NCI-H2196 treated with DMSO at 0.1 percent for 48 hours (cell line): ENCODE results near the gene RAB40B.
A peak's percentile ranks its signal among the peaks of the same experiment; 100 is the strongest.

ENCODE experiments used
- DNase-seq: peaks from one replicate; lab custom pipeline; 2025; ENCODE audit not compliant: unreplicated experiment; lab: John Stamatoyannopoulos, UW

Gene RAB40B

GRCh38 chr17:82653651-82654528, 44.6 kb downstream of the RAB40B start:
- no peak for DNase-seq

DNA sequence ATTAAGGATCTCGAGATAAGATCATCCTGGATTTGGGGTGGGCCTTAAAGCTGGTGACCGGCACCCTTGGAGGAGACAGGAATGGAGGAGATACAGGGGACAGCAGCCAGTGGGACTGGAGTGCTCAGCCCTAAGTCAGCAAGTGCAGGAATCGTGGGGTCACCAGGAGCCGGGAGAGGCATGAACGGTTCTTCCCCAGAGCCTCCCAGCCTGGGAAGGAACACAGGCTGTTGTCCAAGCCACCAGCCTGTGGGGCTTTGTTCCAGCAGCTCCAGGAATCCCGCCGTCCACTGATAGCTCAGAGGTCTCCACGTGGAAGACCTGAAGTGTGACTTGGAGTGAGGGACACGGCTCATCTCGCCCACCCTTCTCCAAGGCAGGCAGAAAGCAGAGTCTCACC, 47.8 kb downstream of the RAB40B start:
- no peak for DNase-seq

DNA sequence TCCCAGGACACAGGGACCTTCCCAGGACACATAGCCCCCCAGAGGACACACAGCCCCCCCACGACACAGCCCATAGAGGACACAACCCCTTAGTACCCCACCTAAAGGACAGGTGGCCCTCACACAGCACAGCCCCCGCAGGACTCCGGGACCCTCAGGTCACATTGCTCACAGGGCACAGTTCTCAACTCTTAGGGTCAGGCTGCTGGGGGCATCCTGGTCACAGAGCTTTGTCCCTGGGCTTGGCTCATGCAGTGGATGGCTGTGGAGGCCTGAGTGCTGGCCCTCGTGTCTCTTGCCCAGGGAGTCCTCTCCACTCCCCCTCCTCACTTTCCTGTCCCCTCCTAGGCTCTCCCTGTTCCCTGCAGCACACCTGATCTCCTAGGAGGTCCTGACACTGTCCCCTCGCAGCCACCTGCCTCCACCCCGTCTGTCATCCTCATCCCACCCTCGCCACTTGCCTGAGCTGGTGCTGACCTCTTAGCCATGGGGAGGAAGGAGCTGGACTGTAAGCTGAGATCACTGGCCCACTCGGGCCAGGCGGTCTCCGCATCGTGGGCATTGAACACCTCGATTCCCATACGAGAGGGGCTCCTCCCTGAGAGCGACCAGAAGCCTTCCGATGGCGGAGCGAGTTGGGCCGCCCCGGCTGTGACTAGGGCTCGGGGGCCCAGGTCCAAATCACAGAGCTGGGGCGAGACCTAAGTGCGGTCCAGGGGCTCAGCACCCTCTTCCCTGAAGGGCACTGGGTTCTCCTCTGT, 48.8 kb downstream of the RAB40B start:
- no peak for DNase-seq

- peak; percentile 41 for DNase-seq
Observed at GRCh38 chr17:82648742-82649331, 49.7 kb downstream of the RAB40B start.

- peak; percentile 94 for DNase-seq
Observed at GRCh38 chr17:82648165-82648668, 50.3 kb downstream of the RAB40B start, which contains the start of gene WDR45B. TSS of gene WDR45B (minus strand) at chr17:82648444. CDS start at chr17:82648340, 104 bp downstream.

GRCh38 chr17:82647593-82648164, 50.8 kb downstream of the RAB40B start:
- DNase-seq, result no peak

- DNase-seq, result no peak
Observed at GRCh38 chr17:82645516-82645915, 53.0 kb downstream of the RAB40B start.

DNA sequence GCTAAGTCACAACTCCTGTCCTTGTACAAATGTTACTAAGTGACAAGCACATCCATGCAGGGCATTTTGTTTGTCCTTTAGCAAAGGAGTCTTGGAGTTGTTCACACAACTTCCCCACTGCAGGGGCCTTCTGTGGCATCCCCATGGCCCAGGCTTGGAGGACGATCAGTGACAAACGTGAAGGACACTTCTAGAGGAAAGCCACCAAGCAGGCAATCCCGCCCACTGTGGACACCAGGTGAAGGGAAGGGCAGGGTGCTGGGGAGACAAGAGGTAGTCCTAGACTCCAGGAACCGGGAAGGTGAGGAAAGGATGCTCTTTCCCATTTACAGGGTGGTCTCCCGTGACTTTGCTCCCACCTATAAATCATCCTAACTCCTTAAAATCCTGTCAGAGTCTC, 54.4 kb downstream of the RAB40B start:
- no peak for DNase-seq

- DNase-seq, result no peak
Observed at GRCh38 chr17:82642022-82642421, 56.5 kb downstream of the RAB40B start.

DNA sequence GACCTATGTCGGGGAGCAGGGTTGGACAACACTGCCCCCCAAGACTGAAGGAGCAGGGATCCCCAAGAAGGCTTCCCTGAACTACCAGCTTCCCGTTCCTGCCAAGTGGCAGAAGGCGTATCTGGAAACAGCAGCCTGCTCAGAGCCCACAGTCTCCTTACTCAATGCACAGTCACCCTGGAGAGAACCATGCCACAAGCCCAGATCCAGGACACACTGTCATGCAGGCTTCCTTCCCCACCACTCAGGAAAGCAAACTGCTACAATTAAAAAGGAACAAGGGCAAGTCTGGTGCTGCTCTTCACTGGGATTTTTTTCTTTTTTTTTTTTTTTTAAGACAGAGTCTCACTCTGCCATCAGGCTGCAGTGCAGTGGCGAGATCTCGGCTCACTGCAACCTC, 58.5 kb downstream of the RAB40B start:
- no peak for DNase-seq

- DNase-seq, result no peak
Observed at GRCh38 chr17:82639628-82640027, 58.9 kb downstream of the RAB40B start.

GRCh38 chr17:82638183-82638773, 60.2 kb downstream of the RAB40B start:
- no peak for DNase-seq

DNA sequence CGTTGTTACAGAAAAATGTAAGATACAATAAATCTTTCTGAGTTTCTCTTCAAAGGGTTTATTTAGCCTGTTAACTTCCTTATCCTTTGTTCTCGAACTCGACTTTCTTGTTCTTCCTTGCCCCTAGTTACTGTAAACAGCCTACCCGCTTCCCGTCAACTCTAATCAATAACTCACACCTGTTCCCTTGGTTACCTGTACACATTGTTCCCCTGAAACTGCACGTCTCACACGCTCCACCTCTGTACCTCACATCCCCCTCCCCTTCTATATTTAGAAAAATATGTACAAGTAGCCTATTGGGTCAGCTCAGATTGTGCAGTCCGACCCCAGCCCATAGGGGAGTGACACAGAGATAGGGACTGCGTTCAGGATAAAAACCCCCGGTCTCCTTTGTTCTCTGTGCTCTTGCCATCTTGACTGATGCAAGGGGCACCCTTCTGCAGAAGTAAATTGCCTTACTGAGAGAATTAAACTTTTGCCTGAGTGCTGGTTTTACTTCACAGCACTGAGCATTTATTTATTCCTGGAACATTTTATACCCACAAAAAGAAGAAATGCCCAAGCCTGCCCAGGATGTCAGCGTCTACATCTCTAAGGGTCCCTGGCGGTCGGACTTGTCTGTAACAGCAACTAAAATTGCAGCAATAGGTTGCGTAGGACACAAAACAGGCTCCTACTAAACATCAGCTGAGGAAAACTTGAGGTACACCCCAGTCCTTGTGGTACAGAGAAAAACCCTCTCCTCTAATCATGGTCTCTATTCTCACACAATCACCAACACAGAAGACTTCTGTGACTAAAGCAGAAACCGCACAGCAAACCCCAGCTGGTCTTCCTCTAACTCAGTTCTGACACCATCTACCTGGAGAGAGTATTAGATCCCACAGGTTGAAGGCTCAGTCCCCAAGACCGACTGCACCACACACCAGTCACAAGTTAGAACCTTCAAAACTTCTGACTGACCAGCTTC, 61.6 kb downstream of the RAB40B start:
- no peak for DNase-seq

GRCh38 chr17:82633343-82633742, 65.2 kb downstream of the RAB40B start:
- DNase-seq, result no peak

GRCh38 chr17:82632451-82632850, 66.0 kb downstream of the RAB40B start:
- no peak for DNase-seq

- DNase-seq, result no peak
Observed at GRCh38 chr17:82631544-82631943, 67.0 kb downstream of the RAB40B start.

GRCh38 chr17:82630212-82630611, 68.3 kb downstream of the RAB40B start:
- no peak for DNase-seq

DNA sequence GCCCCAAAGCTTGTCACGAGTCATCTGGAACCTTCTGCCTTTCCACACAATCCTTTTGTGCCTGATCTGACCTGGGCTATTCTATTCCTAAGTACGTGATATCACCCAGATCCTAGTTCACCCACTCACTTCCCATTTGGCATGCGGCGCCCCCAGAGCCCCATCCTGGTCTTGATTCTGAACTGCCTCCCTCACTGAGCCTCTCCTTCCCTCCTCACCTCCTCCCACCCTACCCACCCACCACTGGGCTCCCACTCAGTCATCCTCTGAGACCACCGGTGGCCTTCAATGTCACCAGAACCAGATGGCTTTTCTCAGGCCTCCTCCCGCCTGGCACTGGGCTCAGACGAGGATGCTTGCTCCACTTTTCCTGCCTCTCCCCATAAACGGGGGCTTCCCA, 68.8 kb downstream of the RAB40B start:
- DNase-seq, result no peak

GRCh38 chr17:82627405-82627804, 71.1 kb downstream of the RAB40B start:
- DNase-seq, result no peak

- no peak for DNase-seq
Observed at GRCh38 chr17:82623707-82624106, 74.8 kb downstream of the RAB40B start.
